Osteocyte (in vitro differentiated cells): Measurements from ENCODE around the gene PDK4. TPM values are rescaled to one million over a fixed set of nuclear protein-coding genes. Genes with fewer than 3 reads are reported as not detected.
A peak's percentile ranks its signal among the peaks of the same experiment; 100 is the strongest.

Experiments
- DNase-seq: peaks from one replicate; pipeline ENCODE4 v3.0.0; 2021; ENCODE audit warnings: mixed read lengths; ENCODE audit not compliant: unreplicated experiment; ENCODE audit errors: extremely low spot score
- H3K27ac Mint-ChIP-seq: one replicate; pipeline ENCODE4 v1.8.0; 2021; ENCODE audit warnings: mild to moderate bottlenecking, mixed read lengths; ENCODE audit not compliant: unreplicated experiment
- H3K27me3 Mint-ChIP-seq: one replicate; pipeline ENCODE4 v1.8.0; 2021; ENCODE audit warnings: mixed read lengths; ENCODE audit not compliant: unreplicated experiment
- H3K36me3 Mint-ChIP-seq: one replicate; pipeline ENCODE4 v1.8.0; 2021; ENCODE audit warnings: mixed read lengths; ENCODE audit not compliant: unreplicated experiment
- H3K4me1 Mint-ChIP-seq: one replicate; pipeline ENCODE4 v1.8.0; 2021; ENCODE audit warnings: mixed read lengths; ENCODE audit not compliant: unreplicated experiment
- H3K4me3 Mint-ChIP-seq: one replicate; pipeline ENCODE4 v1.8.0; 2021; ENCODE audit warnings: mild to moderate bottlenecking, moderate library complexity, mixed read lengths; ENCODE audit not compliant: unreplicated experiment
- H3K9me3 Mint-ChIP-seq: one replicate; pipeline ENCODE4 v1.8.0; 2021; ENCODE audit warnings: mixed read lengths; ENCODE audit not compliant: unreplicated experiment
- total RNA-seq: library from RNA; stranded (reverse); gene quantifications from 2 replicates; pipeline ENCODE4 v1.2.1, GENCODE V29; 2021
- TF ChIP-seq, protein P1 (sequence below): fragments of 200-600 bp; sonication (generic); IDR thresholded peaks from 2 replicates; pipeline ENCODE4 v1.5.0; 2021; ENCODE audit warnings: antibody characterized with exemption, mild to moderate bottlenecking, moderate library complexity

Gene PDK4
- total RNA-seq, 1 donor from 2014 or later: 0.56 TPM

DNA sequence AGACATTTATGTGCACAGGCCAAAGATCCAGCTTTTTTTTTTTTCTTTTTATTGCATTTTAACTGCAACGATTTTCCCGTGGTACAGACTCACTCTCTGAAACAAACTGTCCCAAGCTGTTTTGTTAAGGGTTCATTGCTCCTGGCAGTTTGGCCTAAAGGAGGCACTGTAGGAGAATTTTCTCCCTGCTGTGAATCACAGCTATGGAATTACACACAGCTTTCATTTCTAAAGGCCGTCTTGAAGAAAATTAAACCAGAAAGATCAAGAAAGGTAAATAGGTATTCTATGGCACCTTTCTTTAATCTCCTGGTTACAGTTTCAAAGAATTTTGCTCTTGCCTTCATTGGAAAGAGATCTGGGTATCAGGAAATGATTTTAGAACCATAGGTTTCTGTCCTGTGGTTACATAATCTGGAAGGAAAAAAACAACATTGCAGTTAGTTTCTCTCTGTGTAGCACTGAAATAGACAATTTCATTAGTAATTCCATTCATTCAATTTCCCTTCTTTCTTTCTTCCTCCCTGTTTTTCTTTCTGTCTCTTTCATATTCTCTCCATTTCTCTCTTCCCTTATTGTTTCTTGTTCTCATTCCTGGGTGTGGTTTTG lies 51.2 kb downstream of the PDK4 start:
- Mint-ChIP-seq H3K27me3 (peaks cover 23% of the 10 kb centered on the region), H3K4me3 (peak overlapping the region; percentile 61), H3K9me3 (no peaks in the 10 kb centered on the region), H3K4me1 (peaks cover 13% of the 10 kb centered on the region), H3K27ac (peak overlapping the region; percentile 0), H3K36me3 (no peaks in the 10 kb centered on the region)
- no peak for DNase-seq
- TF ChIP-seq, protein P1, sequence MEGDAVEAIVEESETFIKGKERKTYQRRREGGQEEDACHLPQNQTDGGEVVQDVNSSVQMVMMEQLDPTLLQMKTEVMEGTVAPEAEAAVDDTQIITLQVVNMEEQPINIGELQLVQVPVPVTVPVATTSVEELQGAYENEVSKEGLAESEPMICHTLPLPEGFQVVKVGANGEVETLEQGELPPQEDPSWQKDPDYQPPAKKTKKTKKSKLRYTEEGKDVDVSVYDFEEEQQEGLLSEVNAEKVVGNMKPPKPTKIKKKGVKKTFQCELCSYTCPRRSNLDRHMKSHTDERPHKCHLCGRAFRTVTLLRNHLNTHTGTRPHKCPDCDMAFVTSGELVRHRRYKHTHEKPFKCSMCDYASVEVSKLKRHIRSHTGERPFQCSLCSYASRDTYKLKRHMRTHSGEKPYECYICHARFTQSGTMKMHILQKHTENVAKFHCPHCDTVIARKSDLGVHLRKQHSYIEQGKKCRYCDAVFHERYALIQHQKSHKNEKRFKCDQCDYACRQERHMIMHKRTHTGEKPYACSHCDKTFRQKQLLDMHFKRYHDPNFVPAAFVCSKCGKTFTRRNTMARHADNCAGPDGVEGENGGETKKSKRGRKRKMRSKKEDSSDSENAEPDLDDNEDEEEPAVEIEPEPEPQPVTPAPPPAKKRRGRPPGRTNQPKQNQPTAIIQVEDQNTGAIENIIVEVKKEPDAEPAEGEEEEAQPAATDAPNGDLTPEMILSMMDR: peak; percentile 79

- no peak for DNase-seq
- H3K4me1 Mint-ChIP-seq: peaks cover 7% of the 10 kb centered on the region
- TF ChIP-seq, protein P1: no peak
- peaks cover 32% of the 10 kb centered on the region for H3K27me3 Mint-ChIP-seq
- no peaks in the 10 kb centered on the region for H3K36me3 Mint-ChIP-seq
- H3K9me3 Mint-ChIP-seq: no peaks in the 10 kb centered on the region
- no peak overlapping the region for H3K27ac Mint-ChIP-seq
- H3K4me3 Mint-ChIP-seq: no peak overlapping the region
These were observed 52.1 kb downstream of the PDK4 start for GRCh38 chr7:95544171-95544570.

- Mint-ChIP-seq H3K36me3 (no peaks in the 10 kb centered on the region), H3K9me3 (no peaks in the 10 kb centered on the region), H3K27me3 (peaks cover 40% of the 10 kb centered on the region), H3K4me3 (no peak overlapping the region), H3K27ac (no peak overlapping the region), H3K4me1 (peaks cover 7% of the 10 kb centered on the region)
- no peak for DNase-seq
- TF ChIP-seq, protein P1: no peak
These were observed 53.0 kb downstream of the PDK4 start for GRCh38 chr7:95543312-95543711.

DNA sequence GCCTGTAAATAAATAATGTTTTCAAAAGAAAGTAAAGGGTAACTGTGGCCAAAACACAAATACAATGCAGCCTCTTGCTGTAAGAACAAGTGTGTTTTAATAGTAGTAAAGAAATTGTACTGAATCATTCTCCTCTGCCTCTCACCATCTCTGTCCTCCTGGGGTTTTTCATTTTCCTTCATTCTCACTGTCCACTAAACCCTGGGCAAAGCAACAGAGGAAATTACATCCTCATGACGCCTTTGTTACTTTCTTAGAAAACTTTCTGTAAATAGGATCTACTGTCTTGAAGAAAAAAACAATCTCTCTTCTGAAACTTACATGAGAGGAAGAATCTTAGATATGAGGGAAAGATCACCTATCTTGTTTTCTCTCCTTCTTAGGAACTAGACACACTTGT lies 56.0 kb downstream of the PDK4 start:
- no peak for DNase-seq
- Mint-ChIP-seq H3K4me3 (no peak overlapping the region), H3K27ac (no peak overlapping the region), H3K27me3 (peaks cover 68% of the 10 kb centered on the region), H3K9me3 (no peaks in the 10 kb centered on the region), H3K4me1 (peaks cover 5% of the 10 kb centered on the region), H3K36me3 (no peaks in the 10 kb centered on the region)
- TF ChIP-seq, protein P1: no peak

DNA sequence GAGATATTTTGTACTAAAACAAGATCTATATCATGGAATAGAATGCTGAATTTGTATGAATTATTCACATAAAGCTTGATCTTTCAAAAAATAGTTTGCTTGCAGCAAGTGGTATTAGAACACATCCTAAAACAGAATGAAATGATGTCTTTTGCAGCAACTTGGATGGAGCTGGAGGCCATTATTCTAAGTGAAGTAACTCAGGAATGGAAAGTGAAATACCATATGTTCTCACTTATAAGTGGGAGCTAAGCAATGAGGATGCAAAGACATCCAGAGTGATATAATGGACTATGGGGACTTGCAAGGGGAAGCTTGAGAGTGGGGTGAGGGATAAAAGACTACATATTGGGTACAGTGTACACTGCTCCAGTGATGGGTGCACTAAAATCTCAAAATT lies 56.9 kb downstream of the PDK4 start:
- DNase-seq: no peak
- no peaks in the 10 kb centered on the region for H3K36me3 Mint-ChIP-seq
- H3K4me3 Mint-ChIP-seq: no peak overlapping the region
- H3K27ac Mint-ChIP-seq: no peak overlapping the region
- peaks cover 77% of the 10 kb centered on the region for H3K27me3 Mint-ChIP-seq
- no peaks in the 10 kb centered on the region for H3K9me3 Mint-ChIP-seq
- TF ChIP-seq, protein P1: no peak
- H3K4me1 Mint-ChIP-seq: no peaks in the 10 kb centered on the region
